ENCODE results near the gene GCM1.

Gene GCM1

GRCh38 chr6:53171605-53172467 lies 23.2 kb upstream of the GCM1 start:
- ChIA-PET POLR2A (interaction anchor here (1.3 kb wide), 1 partner anchor 176 kb away, joined by 3 read pairs; no protein-coding TSS in a partner anchor), CTCF (interaction anchor here (0.6 to 10.0 kb wide), 117 partner anchors 8 to 780 kb away, joined by 3 to 177 read pairs (median 4); no protein-coding TSS in a partner anchor)
- Histone ChIP-seq H3K27ac (ENCODE audit: extremely low read depth, low read depth, low read length) (no peak overlapping the region), H3K36me3 (ENCODE audit: control insufficient read depth in 2 of 2, insufficient read depth in 1 of 2, low read length in 2 of 2) (no peaks in the 10 kb centered on the region), H3K4me3 (ENCODE audit: low read depth, low read length) (no peak overlapping the region), H3K9me3 (ENCODE audit: control insufficient read depth, insufficient read depth, low read depth, low read length) (no peaks in the 10 kb centered on the region), H3K4me1 (ENCODE audit: control insufficient read depth, insufficient read depth, low read length) (no peaks in the 10 kb centered on the region)
- TF ChIP-seq YY2 (tag by site-specific recombination; IDR thresholded peaks at IDR 0.05) (no peak), ZBTB26 (tag by site-specific recombination; optimal IDR thresholded peaks at IDR 0.05) (no peak), GLI2 (tag by site-specific recombination; IDR thresholded peaks at IDR 0.05; ENCODE audit: borderline replicate concordance, low read depth) (no peak), ATF2 (tag by site-specific recombination; IDR thresholded peaks at IDR 0.05; ENCODE audit: low read depth) (no peak), ZNF280D (tag by site-specific recombination; IDR thresholded peaks at IDR 0.05) (no peak), ZNF645 (tag by site-specific recombination; IDR thresholded peaks at IDR 0.05) (no peak), ZNF394 (tag by site-specific recombination; IDR thresholded peaks at IDR 0.05; ENCODE audit: borderline replicate concordance) (peak; percentile 33; the same call in 1 of the 2 replicates), ZNF175 (tag by site-specific recombination; IDR thresholded peaks at IDR 0.05) (no peak), ZBTB7A (tag by site-specific recombination; IDR thresholded peaks at IDR 0.05; ENCODE audit: low read depth) (no peak), ZNF132 (tag by site-specific recombination; IDR thresholded peaks at IDR 0.05; ENCODE audit: borderline replicate concordance) (no peak), ZNF654 (tag by site-specific recombination; IDR thresholded peaks at IDR 0.05; ENCODE audit: low read depth) (peak; percentile 99), ZNF776 (tag by site-specific recombination; IDR thresholded peaks at IDR 0.05; ENCODE audit: borderline replicate concordance) (no peak), ZNF350 (tag by site-specific recombination; IDR thresholded peaks at IDR 0.05) (no peak), ZNF623 (tag by site-specific recombination; IDR thresholded peaks at IDR 0.05) (no peak), ZNF302 (tag by site-specific recombination; IDR thresholded peaks at IDR 0.05; ENCODE audit: low read depth) (no peak), ZSCAN23 (tag by site-specific recombination; IDR thresholded peaks at IDR 0.05) (no peak), ZFHX2 (tag by site-specific recombination; conservative IDR thresholded peaks at IDR 0.05) (no peak), ZSCAN16 (tag by site-specific recombination; IDR thresholded peaks at IDR 0.05) (no peak), ZNF311 (tag by site-specific recombination; IDR thresholded peaks at IDR 0.05; ENCODE audit: borderline replicate concordance) (no peak), ZNF248 (tag by site-specific recombination; IDR thresholded peaks at IDR 0.05) (no peak), ZNF521 (tag by site-specific recombination; IDR thresholded peaks at IDR 0.05) (no peak), ZNF629 (tag by site-specific recombination; IDR thresholded peaks at IDR 0.05) (0 out of 2 replicates have a peak, but pooled peaks have one; percentile 14), ZNF221 (tag by site-specific recombination; IDR thresholded peaks at IDR 0.05; ENCODE audit: borderline replicate concordance) (no peak), ZNF324 (tag by site-specific recombination; IDR thresholded peaks at IDR 0.05) (no peak), ZBTB17 (tag by site-specific recombination; IDR thresholded peaks at IDR 0.05) (no peak), ZNF48 (tag by site-specific recombination; IDR thresholded peaks at IDR 0.05) (no peak), ZEB2 (tag by site-specific recombination; IDR thresholded peaks at IDR 0.05) (no peak), ZNF747 (tag by site-specific recombination; IDR thresholded peaks at IDR 0.05) (no peak), ZNF2 (tag by site-specific recombination; IDR thresholded peaks at IDR 0.05) (peak; percentile 91), ZNF391 (tag by site-specific recombination; IDR thresholded peaks at IDR 0.05; ENCODE audit: borderline replicate concordance, low read depth) (peak; percentile 89; the same call in 1 of the 2 replicates), ZNF335 (tag by site-specific recombination; conservative IDR thresholded peaks at IDR 0.05) (peak; percentile 18; the same call in 1 of the 2 replicates), ZNF830 (tag by site-specific recombination; IDR thresholded peaks at IDR 0.05; ENCODE audit: low read depth) (no peak)

Measured in HEK293 (cell line).